NCI-H2196 (cell line): ENCODE measurements around the gene ABHD2.
"Not testable (repeated sequence)": the region's sequence is repeated elsewhere in the genome, so short reads cannot be mapped to it uniquely, and the experiment has no call there.

ENCODE experiments used
- DNase-seq: peaks from one replicate; lab custom pipeline; 2025; ENCODE audit not compliant: unreplicated experiment; lab: John Stamatoyannopoulos, UW

Gene ABHD2

DNA sequence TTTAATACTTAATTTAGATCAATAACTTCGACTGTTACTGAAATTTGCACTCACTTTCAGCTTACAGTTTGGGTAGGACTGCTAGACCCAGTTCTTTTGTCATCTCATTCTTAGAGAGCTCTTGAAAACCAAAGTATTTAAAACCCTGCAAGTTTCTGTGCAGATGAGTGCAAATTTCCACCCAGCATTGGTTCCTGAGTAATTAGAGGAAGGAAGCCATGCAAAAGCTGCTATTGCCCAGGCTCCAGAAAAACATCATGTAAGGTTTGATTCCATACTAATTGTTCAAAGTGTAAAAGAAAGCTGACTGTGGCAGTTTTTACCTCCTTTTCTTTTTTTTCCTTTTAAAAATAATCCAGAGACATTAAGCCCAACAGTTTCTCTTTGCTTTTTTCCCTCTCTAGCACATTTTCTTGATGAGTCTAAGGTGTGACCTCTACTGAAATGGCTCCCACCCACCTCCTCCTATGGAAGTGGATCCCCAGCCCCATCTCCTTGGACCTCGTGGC lies 30.3 kb downstream of the ABHD2 start:
- no peak for DNase-seq

GRCh38 chr15:89119489-89120478 lies 31.5 kb downstream of the ABHD2 start:
- peak; percentile 23 for DNase-seq

- DNase-seq: not testable (repeated sequence)
Observed at GRCh38 chr15:89120479-89121000, 32.3 kb downstream of the ABHD2 start.

GRCh38 chr15:89121414-89121813 lies 33.2 kb downstream of the ABHD2 start:
- DNase-seq: peak; percentile 4

DNA sequence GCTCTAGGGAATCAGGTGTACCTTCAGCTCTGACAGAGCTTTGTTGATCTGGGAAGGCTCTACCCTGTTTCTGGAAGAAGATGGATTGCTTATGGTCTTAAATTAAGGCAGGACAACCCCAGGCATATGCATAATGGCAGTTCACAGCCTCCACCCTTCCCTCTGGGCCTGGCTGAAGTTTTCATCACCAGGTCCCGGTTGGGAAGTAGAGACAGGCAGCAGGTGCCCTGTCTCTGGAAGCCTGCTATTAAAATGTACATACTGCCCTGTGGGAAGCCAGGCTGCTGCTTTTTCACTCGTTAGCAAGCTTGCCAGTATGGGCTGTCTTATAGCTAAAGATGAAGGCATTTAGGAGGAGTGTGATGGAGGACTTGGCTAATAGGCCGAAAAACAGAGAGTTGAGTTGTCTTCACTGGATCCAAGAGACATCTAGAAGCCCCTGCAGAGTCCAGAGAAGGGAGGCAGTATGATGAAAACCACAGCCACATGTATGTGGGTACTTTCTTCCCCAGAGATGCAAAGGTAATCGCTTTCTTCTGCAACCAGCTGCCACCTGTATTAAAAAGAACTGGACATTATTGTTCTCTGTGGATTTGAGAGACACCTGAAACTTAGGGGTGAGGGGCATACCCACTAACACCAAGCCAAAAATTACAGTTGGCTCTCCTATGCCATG lies 34.4 kb downstream of the ABHD2 start:
- DNase-seq: no peak

- DNase-seq: no peak
Observed at GRCh38 chr15:89123181-89123525, 34.9 kb downstream of the ABHD2 start.

- no peak for DNase-seq
Observed at GRCh38 chr15:89125088-89125826, 37.0 kb downstream of the ABHD2 start.

DNA sequence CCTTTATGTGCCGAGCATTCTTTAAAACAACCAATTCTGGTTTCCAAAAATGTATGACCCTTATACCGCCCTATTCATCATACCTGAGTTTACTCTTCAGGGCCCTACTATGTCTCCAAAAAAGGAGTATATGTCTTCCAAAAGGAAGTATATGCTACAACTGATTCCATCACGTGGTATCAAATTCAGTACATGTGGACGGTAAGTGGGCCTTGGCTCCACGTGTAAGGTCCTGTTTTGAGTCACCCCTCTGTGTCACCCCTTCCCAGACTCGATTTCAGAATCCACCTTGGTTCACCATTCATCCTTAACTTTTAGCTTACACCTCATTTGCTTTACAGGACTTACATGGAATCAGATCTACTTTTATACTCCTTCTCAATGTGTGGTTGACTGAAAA lies 37.8 kb downstream of the ABHD2 start:
- no peak for DNase-seq

GRCh38 chr15:89127054-89127702 lies 38.9 kb downstream of the ABHD2 start:
- DNase-seq: no peak

DNA sequence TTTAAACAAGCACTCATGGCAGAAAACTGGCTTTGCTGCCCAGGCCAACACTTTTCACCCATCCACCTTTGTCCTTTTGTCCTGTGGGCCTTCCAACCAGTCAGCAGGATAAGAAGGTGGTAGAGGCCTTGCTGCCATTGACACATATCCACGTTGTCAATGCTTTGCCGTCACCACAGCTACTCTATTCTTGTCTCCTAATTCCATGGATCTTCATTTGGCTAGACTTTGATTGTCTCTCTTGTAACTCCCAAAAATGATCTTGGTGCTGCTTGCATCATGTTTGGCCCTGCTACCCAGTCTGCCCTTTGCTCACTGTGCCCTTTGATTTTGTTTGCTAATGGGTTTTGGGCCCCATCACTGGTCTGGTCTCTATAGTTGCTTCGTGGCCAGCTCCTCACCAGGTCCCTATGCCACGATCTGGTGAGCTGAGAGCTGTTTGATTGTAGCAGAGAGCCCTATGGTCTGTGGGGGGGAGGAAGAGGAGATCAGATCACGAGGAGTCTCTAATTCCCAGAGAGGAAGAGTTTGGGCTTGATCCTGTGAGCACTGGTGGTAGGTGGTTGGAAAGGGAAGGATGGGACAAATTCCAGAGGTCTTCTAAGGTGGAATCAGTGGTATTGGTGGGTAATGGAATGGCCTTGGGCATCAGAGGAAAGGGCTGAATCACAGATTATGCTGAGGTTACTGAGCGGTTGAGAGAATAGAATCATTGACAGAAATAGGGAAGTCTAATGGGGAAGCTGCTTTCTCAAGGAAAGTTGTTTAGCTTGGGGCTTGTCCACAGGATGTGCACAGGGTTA lies 40.3 kb downstream of the ABHD2 start:
- DNase-seq: no peak

DNA sequence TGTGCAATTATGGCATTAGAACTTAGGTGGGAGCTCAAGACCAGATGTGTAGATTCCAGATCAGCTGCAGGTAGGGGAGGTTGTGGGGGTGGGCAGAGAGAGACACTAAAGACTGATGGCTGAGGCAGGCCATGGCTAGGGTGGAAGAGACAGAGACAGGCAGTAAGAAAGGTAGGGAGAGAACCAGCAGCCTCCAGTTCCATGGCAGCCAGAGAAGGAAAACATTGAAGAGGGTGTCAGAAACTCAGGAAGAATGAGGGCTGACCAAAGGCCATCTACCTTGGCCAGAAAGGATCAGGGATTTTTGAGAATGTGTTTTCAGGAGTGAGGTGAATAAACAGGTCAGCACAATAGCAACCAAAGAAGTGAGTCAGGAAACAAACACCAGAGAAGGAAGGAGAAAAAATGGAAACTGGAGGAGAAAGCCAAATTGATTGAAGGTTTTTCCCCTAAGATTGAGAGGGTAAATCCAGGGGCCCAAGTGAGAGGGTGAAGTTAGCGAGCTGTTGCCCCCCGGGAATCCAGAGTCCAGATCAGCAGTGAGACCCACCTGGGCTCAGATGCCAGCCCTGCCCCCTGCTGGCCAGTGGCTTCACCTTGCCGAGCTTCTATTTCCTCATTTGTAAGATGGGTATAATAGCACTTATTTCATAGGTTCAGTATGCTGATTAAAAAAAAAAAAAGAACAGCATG lies 41.0 kb downstream of the ABHD2 start:
- DNase-seq: peak; percentile 10

- no peak for DNase-seq
Observed at GRCh38 chr15:89129816-89130134, 41.5 kb downstream of the ABHD2 start.

DNA sequence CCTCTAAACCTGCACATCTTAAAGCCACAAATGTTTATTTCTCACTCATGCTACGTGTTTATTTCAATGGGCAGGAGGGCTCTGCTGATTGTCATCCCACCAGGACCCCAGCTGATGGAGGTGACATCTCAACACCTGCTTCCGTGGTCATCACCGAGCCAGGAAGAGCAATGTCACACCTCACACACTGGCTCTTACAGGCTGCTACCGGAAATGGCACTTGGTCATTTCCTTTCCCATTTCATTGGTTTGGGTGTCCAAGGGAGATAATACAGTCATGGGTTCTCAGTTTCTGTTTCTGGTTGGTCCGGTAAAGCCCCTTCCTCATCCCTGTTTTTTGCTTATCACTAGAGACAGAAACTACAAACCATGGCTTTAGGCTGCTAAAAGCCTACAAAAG lies 41.9 kb downstream of the ABHD2 start:
- DNase-seq: no peak

DNA sequence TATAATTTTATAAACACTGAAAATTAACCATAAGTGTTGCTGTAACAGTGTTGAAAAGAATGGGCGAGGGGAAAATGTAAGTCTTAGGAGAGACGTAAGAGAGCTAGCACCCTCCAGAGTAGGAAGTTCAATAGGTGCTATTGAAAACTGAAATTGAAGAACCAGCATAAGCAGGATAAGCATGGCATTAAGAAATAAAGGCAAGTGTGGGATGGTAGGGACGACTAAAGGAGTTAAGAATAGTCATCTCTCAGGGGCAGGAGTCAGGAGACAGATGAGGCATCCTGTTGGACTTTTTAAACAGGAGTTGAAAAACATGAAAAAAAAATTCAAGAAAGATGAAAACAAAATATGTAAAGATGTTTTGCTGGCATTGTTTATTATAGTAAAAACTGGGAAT lies 43.5 kb downstream of the ABHD2 start:
- DNase-seq: no peak

DNA sequence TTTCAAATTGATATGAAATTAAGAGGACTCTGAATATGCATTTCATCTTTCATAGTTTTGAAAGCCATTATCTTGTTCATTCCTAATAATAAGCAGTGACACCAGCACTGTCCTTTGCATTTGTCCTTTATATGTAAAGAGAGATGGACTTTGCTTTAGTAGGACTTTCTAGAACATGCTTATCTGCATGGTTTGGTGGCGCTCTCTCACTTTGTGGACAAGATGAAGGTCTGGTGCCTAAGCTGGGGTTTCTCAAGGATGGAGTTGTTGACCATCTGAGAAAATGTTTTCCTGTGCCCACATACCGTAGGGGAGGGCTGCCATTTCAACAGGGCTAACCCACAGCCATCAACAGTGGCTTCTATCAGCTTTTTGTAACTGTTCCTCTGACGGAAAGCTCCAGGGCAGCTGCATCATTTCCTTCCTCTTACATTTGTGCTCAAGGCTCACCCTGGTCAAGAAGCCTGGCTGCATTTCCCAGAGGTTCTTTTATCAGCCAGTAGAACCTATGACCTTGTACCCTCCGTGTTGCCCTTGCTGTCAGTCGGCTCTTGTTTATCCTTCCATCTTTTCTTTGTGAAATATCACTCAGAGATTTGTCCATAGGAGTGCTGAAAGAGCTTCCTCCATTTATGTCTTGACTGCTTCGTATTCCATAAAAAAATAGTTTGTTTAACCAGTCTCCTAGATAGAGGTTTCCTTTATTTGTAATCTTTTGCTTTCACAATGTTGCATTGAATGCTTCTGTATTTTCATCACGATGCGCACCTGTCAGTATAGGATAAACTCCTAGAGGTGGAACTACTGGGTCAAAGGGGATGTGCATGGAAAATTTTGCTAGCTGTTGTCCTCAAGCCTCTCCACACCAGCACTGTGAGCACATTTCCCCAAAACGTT lies 44.6 kb downstream of the ABHD2 start:
- no peak for DNase-seq

- DNase-seq: not testable (repeated sequence)
Observed at GRCh38 chr15:89135387-89136077, 47.3 kb downstream of the ABHD2 start.

DNA sequence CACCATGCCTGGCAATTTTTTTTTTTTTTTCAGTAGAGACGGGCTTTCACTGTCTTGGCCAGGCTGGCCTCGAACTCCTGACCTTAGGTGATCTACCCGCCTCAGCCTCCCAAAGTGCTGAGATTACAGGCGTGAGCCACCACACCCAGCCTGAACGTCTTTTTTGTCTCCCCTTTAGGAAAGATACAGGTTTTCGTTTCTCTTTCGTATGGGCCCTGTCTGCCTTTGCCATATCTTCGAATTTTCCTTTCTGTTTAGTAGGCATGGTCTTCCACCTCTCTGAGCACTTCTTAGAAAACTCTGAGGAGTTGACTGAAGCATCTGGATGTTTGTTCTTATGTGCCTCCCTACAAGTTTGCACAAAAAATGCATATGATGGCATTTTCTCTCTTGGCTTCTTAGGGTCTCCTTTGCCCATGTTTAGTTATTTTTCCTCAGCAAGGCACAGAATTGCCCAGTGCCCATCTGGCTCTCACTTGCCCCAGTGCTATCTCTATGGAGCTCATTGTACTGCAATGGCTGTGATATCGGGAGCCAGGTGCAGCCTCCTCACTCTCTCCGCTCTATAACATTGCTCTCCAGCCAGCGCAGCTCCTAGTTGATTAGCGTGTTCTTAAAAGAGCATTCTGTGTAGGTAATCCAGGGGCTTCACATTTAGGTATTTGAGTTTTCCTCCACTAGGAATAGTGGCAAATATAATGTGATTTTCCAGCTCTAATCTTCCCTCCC lies 48.0 kb downstream of the ABHD2 start:
- DNase-seq: no peak
